SK-N-DZ (cell line): ENCODE data around the gene ATP2B3.
"Not testable (repeated sequence)": the region's sequence is repeated elsewhere in the genome, so short reads cannot be mapped to it uniquely, and the experiment has no call there.

Experiments used
- DNase-seq: peaks from one replicate; pipeline ENCODE4 v3.0.0-alpha.2; 2015; ENCODE audit warnings: low spot score

ATP2B3 gene

DNA sequence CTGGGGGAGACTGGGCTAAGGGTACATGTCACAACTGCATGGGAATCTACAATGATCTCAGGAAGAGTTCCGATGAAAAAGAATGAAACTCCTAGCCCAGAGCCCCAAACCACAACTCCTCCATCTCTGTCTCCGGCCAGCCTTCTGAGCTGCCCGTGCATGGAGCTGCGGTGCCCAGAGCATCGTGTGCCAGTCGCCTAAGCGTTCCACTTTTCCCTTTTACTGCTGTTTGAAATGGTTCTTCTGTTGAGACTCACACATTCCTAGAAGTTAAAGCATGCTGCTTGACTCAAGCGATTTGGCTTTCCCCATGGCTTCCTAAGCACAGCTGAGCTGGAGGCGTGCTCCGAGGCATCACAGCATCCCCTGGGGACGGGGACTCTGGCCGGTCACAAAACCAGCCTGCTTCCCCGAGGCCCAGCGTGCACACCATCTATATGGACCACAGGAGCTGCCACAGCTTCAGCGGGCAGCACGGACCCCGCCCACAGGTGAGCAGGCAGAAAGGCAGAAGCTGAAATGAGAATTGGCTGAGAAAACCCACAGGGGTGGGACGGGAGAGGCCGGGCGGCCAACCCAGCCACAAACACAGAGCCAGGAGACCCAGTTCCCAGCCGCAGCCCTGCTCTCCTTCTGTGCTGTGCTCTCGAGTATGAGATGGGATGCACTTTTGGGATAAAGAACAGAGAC is 76.5 kb downstream of the ATP2B3 start:
- no peak for DNase-seq

DNA sequence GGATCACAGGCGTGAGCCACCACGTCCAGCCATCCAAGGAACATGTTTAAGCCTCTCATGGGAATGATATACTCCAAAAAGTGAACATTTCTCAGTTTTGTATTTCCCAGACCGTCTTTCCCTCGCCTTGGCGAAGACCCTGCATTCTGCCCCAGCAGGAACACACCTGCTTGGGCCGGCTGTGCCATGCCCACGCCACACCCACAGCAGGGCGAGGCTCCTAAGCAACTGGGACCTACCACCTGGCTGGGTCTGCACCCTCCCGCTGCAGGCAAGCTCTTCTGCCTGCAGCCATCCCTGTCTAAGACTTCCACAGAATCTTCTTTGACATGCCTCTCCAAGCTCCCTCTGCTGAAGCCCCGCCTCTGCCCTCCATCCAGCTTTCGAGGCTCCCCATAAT is 77.9 kb downstream of the ATP2B3 start:
- no peak for DNase-seq

DNA sequence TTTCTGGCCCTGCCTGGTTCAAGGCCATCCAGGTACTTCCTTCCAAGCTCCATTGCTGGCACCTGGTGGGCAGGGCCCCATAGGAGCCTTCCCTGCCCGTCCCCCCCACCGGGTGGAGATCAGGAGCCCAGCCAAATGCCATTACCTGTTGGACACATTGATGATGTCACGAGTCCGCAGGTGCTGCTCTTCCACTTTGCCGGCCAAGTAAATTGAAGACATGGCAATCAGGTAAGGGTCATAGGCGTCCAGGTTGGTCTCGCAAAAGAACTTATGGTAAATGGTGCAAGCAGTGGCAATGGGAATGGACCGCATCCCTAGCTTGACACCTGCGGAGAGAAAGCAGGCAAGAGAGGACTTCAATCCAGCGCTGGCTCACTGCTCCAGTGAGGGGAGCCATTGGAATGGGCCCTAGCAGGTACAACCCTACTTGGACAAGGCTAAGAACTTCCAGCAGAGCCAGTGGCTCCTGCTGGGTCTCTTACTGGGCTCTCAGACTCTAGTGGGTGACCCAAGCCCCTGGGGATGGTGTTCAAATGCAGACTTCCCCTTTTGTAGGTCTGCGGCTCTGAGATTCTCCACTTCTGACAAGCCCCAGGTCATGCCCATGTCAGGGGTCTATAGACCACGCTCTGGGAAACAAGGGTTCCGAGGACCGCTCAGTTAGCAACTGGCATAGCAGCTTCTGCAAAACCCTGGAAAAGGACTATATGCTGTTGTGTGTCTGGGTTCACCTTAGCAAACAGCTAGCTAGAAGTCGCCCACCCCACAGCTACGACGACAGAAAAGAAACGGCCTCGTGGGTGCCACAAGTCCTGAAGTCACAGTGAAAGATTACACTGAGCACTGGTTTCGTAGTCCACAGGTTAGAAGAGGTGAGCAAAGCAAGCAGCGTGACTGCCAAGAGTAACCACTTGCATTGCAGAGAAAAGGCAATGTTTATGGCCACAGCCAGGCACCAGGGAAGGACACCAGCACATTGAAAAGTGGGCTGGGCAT is 78.7 kb downstream of the ATP2B3 start:
- DNase-seq, result no peak

DNA sequence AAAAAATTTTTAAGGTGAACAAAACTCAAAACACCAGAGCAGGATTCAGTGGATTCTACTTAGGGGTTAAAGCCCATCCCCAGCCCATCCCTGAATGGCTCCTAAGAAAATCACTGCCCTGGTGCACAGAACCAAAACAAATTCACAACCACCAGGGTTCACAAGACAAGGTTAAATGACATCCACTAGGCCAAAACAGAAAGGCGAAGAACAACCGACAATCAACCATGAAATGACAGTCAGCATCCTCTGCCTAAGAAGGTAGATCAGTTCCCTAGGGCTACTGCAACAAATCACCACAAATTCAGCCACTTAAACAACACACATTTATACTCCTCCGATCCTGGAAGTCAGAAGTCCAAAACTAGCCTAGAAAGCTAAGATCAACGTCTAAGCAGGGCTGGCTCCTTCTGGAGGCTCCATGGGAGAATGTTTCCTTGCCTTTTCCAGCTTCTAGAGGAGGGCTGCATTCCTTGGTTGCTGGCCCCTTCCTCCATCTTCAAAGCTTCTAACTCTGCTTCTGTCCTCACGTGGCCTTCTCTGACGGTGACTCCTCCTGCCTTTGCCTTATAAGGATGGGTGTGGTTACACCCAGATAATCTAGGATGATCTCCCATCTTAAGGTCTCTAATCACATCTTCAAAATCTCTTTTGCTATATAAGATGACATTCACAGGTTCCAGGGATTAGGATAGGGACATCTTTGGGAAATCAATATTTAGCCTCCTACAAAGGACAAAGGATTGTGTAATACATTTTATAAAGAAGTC is 79.7 kb downstream of the ATP2B3 start:
- no peak for DNase-seq

DNA sequence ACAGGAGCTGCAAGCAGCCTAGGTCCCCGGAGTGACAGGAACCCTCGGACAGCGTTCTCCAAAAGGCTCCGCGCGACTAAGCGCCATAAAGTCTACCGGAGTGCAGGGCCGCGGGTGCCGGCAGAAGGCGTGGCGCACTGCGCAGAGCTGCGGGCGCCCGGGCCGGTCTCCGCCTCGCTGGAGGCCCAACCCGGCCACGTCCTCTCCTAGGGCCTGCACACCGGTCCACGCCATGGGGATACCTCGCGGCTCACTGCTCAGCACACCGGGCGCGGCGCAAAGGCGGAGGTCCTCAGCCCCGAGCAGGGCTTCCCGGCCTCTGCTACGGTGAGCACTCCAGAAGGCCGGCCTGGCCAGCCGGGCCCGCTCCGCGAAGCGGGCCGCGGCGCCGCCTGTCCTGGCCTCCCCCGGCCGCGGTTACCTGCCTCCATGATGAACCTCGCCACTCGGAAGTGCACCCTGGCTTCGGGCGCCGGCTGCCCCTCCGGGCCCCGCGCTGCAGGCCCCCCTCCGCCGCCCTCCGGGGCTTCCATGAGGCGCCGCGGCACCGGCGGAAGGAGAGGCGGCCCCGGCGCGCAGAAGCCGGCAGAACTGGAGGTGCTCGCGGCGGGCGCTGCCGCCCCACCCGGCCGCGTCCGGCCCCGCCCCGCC is 81.2 kb downstream of the ATP2B3 start, which contains the start of gene CCNQ:
Gene CCNQ, minus strand, starts transcription at position 599 of the 651 bp plus-strand sequence. Its CDS starts 66 bp downstream, at position 533.
- no peak for DNase-seq

DNA sequence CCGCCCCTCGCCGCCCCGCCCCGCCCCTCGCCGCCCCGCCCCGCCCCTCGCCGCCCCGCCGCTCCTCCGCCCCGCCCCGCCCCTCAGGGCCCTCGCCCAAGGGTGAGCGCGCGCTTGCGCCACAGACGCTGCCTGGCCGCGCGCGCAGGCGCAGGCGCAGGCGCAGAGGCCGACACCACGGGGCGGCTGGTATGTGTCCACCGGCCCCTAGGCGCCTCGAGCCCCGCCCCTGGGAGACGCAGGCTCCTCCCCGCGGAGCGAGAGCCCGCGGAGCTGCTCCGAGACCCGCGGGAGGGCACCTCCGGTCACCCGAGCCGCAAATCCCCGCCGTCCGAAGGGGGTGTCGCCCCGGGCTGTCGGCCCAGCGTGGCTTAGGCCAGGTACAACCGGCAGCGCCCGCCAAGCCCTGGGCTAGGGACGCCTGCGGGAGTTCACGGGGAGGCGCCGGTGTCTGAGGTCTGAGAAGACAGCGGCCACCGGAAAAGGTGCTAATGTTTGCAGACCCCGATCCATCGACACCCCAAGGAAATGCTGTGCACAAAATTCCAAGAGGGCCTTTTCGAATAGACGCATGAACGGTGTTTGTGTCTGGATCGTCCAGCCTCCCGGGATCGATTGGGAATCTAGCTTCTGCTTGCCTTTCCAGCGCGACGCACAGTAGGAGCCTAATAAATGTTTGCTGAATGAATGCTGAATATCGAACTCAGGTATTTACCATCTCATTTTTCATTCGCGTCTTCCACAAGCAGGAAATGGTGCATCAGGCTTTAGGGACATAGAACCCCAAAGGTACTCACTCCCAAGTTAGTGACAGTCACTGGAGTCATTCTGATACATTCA is 82.0 kb downstream of the ATP2B3 start:
- DNase-seq, result peak; percentile 83

DNA sequence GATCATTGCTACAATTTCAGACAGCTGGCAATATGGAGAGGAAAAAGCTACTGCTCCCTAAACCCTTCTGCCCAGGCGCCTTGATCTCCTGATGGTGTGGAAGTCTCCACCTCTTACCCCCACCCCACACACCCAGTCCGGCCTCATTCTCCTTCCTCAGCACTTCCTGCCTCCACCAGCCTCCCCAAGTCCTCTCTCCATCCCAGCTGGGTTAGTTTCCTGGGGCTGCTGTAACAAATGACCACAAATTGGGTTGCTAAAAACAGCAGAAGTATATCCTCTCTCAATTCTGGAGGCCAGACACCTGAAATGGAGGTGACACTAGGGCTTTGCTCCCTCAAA is 82.6 kb downstream of the ATP2B3 start:
- DNase-seq, result no peak

DNA sequence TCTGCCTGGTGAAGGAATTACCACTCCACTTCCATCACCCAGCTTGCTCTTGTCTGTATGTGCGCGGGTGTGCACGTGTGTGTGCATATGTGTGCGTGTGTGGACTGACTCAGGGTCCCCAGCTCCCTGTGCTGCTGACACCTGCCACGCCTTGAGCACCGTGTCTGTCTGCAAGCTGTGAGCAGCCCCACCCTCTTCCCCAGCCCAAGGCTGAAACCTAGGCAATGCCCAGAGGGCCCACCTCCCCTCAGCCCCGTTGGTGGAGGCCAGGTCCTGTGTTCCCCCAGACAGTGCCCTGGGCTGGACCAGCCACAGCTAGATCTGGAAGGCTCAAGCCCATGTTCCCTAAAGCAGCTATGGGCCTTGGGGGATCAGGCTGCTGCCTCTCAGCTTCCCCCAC is 83.5 kb downstream of the ATP2B3 start:
- no peak for DNase-seq

DNA sequence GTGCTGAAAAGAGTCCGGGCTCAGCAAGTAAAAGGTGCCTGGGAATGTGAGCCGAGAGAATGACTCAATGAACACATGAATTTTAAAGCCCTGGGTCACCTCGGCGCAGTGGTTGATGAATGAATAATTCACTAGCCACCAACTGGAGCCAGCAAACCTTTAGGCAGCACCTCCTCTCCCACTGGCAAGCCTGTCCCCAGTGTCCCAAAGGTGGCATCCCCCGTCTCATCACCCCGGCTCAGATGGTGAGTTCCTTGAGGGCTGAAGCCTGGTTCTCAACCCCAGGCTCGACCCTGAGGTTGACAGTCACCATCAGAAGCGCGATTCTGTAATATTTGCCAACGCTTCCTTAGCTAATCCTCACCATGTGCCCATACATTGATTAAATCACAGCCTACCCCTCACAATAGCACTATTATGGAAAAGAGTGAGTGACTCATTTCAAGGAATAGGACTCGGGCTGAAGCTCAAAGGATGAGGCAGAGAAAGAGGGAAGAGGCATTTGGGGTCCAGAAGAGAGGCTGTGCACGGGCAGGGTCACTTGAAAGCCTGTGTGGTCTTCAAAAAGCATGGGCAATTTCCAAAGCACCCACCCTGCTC is 84.2 kb downstream of the ATP2B3 start:
- DNase-seq, result no peak

DNA sequence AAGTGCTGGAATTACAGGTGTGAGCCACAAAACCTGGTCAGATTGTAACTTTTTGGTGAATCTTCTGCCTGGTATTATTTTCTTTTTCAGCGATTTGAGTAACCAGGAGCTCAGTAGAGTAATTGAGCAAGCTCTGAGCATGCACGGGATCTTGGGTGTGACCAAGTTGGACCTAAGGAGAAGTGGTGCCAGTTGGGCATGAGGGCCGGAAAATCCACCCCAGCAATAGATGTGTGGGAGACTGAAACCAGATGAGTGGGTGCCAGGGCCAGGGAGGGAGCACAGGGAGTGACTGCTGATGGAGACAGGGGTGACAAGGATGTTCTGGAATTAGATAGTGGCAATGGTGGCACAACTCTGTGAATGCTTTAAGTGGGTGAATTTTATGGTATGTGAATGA is 85.2 kb downstream of the ATP2B3 start:
- DNase-seq, result no peak

DNA sequence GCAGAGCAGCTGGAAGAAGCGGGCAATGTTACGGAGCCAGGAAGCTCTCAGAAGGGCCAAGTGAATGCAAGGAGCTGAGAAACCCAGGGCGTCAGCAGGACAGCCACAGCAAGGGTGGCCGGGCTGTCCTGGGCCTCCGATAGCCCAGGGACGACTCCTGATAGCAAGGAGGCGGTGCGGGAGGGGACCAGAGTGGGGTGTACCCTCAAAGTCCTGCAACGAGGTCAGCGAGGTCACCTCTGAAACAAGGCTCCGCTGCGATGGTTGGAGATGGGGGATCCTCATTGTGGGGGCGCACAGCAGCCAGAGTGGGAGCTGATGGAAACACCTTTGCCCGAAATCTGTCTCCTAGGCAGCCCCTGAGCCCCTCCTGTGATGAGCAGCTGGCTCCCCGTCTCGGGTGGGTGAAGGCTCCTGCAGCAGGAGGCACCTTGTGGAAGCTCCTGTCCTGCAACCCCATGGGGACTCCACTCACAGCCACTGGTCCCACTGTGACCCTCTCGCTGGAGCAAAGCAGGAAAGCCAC is 85.8 kb downstream of the ATP2B3 start:
- no peak for DNase-seq

DNA sequence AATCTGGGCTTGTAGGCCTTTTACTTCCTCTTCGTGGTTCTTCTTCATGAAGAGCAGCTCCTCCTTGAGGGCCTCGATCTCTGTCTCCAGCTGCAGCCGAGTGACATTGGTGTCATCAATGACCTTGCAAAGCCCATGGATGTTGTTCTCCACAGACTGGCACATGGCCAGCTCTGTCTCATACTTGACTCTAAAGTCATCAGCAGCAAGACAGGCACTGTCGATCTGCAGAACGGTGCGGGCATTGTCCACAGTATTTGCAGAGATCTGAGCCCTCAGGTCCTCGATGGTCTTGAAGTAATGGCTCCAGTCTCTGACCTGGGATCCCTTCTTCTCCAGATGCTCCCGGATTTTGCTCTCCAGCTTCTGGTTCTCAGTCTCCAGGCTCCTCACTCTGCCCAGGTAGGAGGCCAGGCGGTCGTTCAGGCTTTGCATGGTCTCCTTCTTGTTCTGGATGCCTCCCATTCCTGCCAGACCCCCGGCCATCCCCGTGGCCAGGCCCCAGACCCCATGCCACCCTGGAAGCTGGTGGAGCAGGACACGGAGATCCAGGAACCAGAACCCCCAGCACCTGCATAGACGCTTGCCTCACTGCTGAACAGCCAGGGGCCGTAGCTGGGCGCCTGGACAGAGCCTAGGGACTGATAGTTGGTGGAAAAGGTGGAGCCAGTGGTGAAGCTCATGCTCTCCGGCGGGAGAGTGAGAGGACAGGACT is 87.4 kb downstream of the ATP2B3 start:
- not testable (repeated sequence) for DNase-seq

DNA sequence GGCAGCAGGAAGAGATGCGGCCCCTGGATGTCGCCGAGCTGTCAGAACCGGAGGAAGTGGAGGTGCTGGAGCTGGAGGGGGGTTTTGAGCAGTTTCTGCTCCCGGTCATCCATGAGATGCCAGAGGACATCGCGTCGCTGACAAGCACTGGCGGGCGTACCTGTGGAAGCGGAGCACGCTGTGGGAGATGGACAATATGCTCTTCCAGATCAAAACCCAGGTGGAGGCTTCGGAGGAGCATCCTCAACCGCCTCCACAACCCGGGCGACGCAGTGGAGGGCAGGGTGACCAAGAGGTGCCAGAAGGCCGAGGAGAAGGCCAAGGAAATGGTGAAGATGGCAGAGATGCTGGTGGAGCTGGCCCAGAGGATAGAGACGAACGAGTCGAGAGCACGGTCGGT is 89.1 kb downstream of the ATP2B3 start:
- DNase-seq, result no peak

DNA sequence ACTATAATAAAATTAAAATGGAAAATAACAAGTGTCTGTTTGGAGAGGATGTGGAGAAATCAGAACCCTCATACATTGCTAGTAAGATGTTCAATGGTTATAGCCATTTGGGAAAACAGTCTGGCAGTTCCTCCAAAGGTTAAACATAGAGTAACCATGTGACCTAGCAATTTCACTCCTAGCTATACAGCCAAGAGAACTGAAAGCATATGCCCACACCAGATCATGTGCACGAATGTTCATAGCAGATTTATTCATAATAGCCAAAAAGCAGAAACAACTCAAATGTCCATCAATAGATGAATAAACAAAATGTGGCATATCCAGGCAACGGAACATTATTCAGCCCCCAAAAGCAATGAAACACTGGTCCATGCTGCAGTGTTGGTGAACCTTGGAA is 90.9 kb downstream of the ATP2B3 start:
- DNase-seq, result no peak

DNA sequence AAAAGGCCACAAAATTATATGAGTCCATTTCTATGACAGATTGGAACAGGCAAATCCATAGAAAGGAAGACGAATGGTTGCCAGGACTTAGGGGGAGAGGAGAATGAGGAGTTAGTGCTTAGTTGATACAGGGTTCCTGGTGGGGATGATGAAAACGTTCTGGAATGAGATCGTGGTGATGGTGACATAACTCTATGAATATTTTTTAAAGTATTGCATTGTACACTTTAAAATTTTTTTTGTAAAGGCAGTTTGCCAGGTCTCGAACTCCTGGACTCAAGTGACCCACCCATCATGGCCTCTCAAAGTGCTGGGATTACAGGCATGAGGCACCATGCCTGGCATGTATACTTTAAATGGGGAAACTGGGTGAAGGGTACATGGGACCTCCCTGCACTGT is 91.4 kb downstream of the ATP2B3 start:
- no peak for DNase-seq

DNA sequence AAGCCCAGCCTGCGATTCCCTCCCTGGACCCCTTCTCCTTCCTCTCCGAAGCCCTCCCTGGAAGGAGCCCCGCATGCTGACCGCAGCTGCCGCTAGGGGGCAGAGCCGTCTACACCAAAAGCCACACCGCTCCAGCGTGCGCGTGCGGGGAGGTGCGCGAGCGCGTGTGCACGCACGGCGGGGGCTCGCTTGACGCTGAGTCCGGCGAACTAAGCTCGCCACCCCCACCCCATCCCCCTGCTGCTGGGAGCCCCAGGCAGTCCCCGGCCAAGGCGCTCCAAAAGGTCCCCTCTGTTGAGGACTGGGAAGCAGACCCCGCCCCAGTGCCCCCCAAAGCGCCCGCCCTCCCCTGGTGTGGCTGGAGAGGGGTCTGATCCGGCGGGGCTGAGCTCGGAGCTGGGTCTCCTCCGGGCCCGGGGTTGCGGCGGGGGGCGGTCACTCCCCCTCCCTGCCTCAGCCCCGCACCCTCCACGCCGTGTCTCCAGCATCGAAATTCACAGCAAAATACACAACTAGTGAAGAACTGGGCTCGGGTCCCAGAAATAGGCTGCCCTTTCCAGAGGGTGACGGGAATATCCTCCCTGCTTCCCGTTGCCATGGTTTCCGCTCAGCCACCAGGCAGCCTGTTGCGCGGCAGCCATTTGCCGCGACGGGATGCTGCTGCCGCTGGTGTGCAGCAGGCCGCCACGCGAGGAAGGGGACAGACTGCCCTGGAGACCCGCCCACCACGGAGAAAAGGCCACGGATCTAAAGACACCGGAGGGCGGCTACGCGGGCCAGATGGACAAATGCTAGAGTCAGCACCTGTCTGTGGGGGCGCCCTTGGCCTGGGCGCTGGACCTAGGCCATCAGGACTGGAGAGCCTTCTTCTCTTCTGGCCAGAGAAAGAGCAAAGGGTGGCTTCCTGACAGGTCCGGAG is 92.7 kb downstream of the ATP2B3 start:
- peak; percentile 80 for DNase-seq

DNA sequence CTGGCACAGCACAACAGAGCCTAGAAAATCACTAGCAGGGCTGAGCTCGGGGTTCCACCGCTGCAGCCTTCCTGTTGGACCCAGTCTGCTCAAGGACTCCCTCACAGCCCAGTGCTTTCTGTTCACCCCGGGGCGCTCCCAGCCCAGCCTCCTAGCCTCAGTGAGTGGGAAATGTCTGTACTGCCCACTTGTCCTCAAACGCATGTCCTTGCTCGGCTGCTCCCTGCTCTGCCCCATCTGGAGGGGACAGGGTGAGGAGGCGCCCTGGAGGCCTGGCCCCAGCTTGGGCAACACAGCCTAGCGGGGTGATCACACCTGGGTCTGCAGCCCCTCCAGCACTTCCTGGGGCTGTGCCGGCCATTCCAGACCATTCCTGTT is 93.4 kb downstream of the ATP2B3 start:
- DNase-seq, result no peak
